Psoas muscle (tissue), 8 donors: ENCODE measurements around the gene NADK2. TPM values are rescaled to one million over a fixed set of nuclear protein-coding genes. Genes with fewer than 3 reads are reported as not detected.
A peak's percentile ranks its signal among the peaks of the same experiment; 100 is the strongest.

Experiments
- ATAC-seq, 4 donors: fragments of 200-7000 bp; cut with Tn5 transposase; one replicate each; pipeline ENCODE4 v1.9.1; 2020; ENCODE audit warnings: moderate library complexity in 3 of 4, mild to moderate bottlenecking in 2 of 4
- DNase-seq, 2 donors: peaks; one replicate each; pipeline ENCODE4 v3.0.0-alpha.2; 2020
- H3K27ac ChIP-seq: fragments of 200-600 bp; one replicate; pipeline ENCODE4 v1.8.0; 2022
- H3K27me3 ChIP-seq, 3 donors: fragments of 200-600 bp in 1 of 3; one replicate each; pipeline versions ENCODE4 v1.6.1 to v1.8.0; 2013 to 2022; ENCODE audit warnings: low read length in 2 of 3, mild to moderate bottlenecking in 2 of 3, moderate library complexity in 1 of 3; ENCODE audit not compliant: insufficient read depth in 3 of 3
- H3K36me3 ChIP-seq, 2 donors: fragments of 200-600 bp in 1 of 2; one replicate each; pipeline versions ENCODE4 v1.6.1 to v1.8.0; 2013 to 2022; ENCODE audit warnings: low read depth in 1 of 2, mild to moderate bottlenecking in 1 of 2, moderate library complexity in 1 of 2; ENCODE audit not compliant: insufficient read depth in 1 of 2
- H3K4me1 ChIP-seq: fragments of 200-600 bp; one replicate; pipeline ENCODE4 v1.8.0; 2022
- H3K4me3 ChIP-seq: fragments of 200-600 bp; one replicate; pipeline ENCODE4 v1.8.0; 2022; ENCODE audit warnings: mild to moderate bottlenecking
- H3K9me3 ChIP-seq: fragments of 200-600 bp; one replicate; pipeline ENCODE4 v1.8.0; 2022
- WGBS, 3 donors: extraction: QIAGEN DNeasy Blood & Tissue Kit; methylation state at CpG; one replicate each; pipeline versions ENCODE4 v1.1.6 to v1.1.7; 2013; 5-methylcytosine and 5-hydroxymethylcytosine counted together
- intact Hi-C, 2 donors: fragments of 100-400 bp; cut with DNase I; formaldehyde crosslinking; loops; one replicate each; pipeline versions ENCODE4 v1.11.0 to v1.14.2; 2022
- polyA plus RNA-seq, 3 donors: library from polyadenylated mRNA; stranded (reverse); fragments of 200-250 nt; gene quantifications; one replicate each; pipeline ENCODE4 v1.2.3, GENCODE V29; 2013
- total RNA-seq, 4 donors: library from RNA; stranded (reverse); fragmentation: NEBNext Ultra II Directional in 2 of 4; extraction: Animal tissue kit (Norgen Biotek cat#: 25700) in 2 of 4; gene quantifications; one replicate each; pipeline versions ENCODE4 v1.2.1 to v1.2.4, GENCODE V29; 2021 to 2023
- TF ChIP-seq, protein P1 (sequence below): fragments of 200-600 bp; IDR thresholded peaks from one replicate; pipeline ENCODE4 v1.8.0; 2022; ENCODE audit warnings: antibody characterized with exemption
- donor health status: healthy with polysubstance abuse.
- donor health status: DM: no; HTN: no; CAD: no; lungs with moderate emphysema.
- donor health status: Bipolar disorder and iron deficiency.
- donor health status: healthy.
- donor health status: DM: yes; HTN: yes; CAD: no.
- donor health status: DM: no; HTN: no; CAD: no.
- donor health status: DM: no; HTN: no; CAD: no.
- donor health status: DM: yes; HTN: yes; CAD: no.

NADK2 gene
- total and polyA plus RNA-seq, 7 donors, result 13.4 to 46.6 (median 31.7) TPM

DNA sequence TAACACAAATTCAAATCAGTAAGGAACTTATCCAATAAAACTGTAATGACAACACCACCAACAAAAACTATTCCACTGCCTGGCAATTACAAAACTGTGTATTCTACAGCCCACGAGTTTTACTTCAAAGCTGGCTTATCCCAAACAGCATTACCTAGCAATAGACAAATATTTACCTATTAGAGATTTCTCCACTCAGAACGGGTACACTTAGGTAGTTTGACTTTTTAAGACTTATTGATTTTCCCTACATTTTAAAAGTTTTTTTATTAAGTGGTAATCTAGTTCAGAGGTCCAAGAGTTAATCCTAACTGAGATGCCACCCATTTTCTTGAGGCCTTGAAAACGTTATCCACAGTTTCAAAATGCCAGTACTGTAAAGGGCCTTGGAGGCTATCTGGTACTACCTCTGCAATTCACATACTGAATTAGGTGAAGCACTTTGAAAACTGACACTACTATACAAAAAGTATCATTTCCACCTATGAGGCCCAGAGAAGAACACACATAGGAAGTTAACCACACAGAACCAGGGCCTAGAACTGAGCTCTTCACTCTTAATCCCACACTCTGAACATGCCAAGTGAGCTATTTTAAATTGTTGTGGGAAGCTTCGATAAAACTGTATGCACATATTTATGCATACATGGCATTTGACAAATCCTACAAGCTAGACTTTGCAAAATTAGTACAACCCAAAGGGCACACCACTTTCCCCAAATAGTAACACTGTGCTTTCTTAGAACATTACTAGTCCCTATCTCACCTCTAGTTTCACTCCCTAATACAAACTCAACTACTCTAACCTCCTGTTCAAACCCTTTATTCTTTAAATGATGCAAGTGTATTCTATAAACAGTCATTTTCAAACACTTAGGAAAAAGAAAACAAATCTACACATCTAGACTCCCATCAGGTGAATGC is 2.1 kb downstream of the NADK2 start:
- intact Hi-C loops, result loop anchor here in 1 of 2 donors (5.0 to 10.0 kb wide), 2 partner anchors 63 to 635 kb away; partner anchors contain the start of genes NIPBL and RANBP3L
- ATAC-seq (no peak), DNase-seq (no peak)
- Histone ChIP-seq H3K4me1 (peaks cover 48% of the 10 kb centered on the region), H3K4me3 (peak overlapping the region; percentile 91), H3K9me3 (no peaks in the 10 kb centered on the region), H3K27me3 (no peaks in the 10 kb centered on the region), H3K27ac (peak overlapping the region; percentile 96), H3K36me3 (no peaks in the 10 kb centered on the region)
- TF ChIP-seq, protein P1, sequence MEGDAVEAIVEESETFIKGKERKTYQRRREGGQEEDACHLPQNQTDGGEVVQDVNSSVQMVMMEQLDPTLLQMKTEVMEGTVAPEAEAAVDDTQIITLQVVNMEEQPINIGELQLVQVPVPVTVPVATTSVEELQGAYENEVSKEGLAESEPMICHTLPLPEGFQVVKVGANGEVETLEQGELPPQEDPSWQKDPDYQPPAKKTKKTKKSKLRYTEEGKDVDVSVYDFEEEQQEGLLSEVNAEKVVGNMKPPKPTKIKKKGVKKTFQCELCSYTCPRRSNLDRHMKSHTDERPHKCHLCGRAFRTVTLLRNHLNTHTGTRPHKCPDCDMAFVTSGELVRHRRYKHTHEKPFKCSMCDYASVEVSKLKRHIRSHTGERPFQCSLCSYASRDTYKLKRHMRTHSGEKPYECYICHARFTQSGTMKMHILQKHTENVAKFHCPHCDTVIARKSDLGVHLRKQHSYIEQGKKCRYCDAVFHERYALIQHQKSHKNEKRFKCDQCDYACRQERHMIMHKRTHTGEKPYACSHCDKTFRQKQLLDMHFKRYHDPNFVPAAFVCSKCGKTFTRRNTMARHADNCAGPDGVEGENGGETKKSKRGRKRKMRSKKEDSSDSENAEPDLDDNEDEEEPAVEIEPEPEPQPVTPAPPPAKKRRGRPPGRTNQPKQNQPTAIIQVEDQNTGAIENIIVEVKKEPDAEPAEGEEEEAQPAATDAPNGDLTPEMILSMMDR, result no peak
- 20 to 33% (median 24%) methylated on average over 4 of the region's 4 CpGs for WGBS, 3 donors

DNA sequence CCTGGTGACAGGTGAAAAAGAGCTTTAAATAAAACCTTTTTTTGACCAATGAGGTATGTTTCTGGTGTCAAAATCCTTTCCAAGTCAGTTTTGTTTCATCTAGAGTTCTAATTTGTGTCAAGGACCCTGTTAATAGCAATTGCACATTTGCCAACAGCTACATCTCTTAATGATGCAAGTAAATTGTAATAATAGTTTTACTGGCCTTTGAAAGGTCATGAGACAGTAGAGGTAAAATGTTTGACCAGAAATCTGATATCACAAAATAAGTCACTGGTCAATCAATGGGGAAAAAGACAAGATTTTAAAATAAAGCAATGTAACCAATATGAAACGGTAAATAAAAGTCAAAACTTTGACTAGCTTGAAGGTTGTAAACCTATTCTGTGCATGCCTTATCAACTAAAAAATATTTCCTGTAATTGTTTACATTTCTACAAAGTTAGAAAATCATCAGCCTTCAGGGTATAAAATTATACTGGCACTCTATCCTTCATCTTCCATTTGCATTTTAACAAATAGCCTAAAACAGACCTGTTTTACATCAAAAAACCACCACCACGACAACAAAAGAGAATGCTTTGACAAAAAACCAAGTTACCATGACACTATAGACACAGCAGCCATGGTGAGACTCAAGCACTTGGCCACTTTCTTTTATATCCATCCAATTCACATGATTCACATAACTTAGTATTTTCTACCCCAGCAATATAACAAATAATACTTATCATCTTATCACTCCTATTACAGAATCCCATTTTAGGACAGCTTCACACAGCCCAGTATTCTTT is 3.0 kb downstream of the NADK2 start:
- Histone ChIP-seq H3K27me3 (no peaks in the 10 kb centered on the region), H3K4me1 (peaks cover 48% of the 10 kb centered on the region), H3K36me3 (no peaks in the 10 kb centered on the region), H3K27ac (no peak overlapping the region), H3K4me3 (peak overlapping the region; percentile 91), H3K9me3 (no peaks in the 10 kb centered on the region)
- no peak for DNase-seq
- WGBS, 3 donors, result 46 to 69% (median 54%) methylated on average over 2 of the region's 2 CpGs
- intact Hi-C loops, result no loop called here
- TF ChIP-seq, protein P1, result no peak
- no peak for ATAC-seq

DNA sequence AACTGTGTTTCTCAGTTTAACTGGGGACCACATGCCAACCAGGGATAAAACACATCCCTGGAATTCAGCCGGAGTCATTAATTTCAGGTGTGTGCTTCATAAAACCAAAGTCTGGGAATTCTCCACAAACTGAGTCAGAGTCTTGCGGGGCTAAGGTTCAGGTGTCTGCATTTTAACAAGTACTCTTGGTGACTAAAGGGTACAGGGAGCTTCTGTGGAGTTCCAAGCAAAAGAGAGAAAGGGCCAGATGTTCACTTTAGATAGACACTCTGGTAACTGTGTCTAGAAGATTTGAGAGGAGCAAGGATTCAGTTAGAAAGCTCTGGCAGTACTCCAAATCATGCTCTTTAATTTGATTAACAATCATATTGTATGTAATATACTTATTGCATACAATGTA is 4.0 kb downstream of the NADK2 start:
- intact Hi-C loops, result no loop called here
- Histone ChIP-seq H3K9me3 (no peaks in the 10 kb centered on the region), H3K36me3 (no peaks in the 10 kb centered on the region), H3K4me3 (no peak overlapping the region), H3K27ac (no peak overlapping the region), H3K27me3 (no peaks in the 10 kb centered on the region), H3K4me1 (peaks cover 47% of the 10 kb centered on the region)
- 90 to 91% (median 91%) methylated on average over 2 of the region's 2 CpGs for WGBS, 3 donors
- TF ChIP-seq, protein P1, result no peak
- ATAC-seq, result no peak
- DNase-seq, result no peak

DNA sequence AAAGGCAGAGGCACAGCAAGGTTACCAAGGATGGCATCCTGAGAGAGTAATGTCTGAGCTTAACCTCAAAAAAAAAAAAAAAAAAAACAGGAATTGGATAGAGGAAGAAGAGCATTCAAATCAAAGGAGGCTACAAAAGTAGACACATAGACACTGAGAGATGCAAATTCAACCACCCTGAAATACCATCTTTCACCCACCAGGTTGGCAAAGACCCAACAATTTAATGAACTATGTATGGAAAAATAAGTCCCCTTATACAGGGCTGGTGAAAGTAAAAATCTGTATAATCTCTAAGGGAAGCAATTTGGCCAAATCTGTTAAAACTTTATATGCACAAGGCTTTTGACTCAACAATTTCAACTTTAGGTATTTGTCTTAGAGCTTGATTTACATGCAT is 4.9 kb downstream of the NADK2 start:
- TF ChIP-seq, protein P1, result no peak
- Histone ChIP-seq H3K36me3 (no peaks in the 10 kb centered on the region), H3K4me1 (peaks cover 44% of the 10 kb centered on the region), H3K4me3 (no peak overlapping the region), H3K27ac (no peak overlapping the region), H3K9me3 (no peaks in the 10 kb centered on the region), H3K27me3 (no peaks in the 10 kb centered on the region)
- ATAC-seq (no peak), DNase-seq (no peak)
- intact Hi-C loops, result no loop called here
